ENCODE data around the gene RIPOR2. TPM values are rescaled to one million over a fixed set of nuclear protein-coding genes. Genes with fewer than 3 reads are reported as not detected.
A peak's percentile ranks its signal among the peaks of the same experiment; 100 is the strongest.

The RIPOR2 gene
- total and polyA plus RNA-seq, 10 of the 15 experiments (the other 5 are each of a cell fraction or from before 2014, with no cell fraction given), result 22.2 to 48.2 (median 34.7) TPM

DNA sequence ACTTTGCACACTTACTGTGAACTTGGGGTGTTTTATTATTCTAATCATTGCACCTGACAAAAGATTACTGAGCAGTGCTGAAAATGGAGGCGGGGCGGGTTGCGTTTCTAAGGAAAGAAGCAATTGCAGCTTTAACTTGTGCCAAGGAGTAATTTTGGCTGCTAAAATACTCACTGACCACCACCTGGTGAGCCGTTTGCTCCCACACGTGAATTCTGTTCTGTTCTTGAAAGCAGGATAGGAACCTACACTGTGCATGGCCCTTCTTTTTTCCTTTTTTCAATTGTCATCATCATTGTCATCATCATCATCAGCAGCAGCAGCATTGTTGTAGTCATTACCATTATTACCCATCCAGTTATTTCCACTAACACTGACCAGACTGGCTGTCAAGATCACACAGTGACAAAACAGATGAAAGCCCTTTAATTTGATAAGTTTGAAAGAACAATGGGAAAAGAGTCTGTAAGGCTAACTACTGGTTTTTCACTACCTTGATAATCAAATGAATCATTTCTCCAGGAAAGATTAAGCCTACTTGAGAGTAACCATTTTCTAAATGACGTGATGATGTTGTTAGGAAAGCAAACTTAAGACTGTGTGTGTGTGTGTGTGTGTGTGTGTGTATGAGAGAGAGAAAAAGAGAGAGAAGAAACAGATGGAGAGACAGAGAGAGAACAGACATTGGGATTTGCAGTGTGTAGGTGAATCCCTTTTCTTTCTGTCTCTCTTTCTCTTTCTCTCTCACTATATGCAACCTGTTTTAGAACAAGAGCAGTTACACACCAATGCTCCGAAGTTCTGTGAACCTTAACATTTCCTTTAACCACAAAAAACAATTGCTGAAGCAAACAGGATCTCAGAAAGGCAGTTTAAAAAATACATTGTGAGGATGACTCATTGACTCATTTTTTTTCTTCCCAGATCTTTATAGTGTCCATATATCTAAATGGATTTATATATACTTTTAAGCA is 3.8 kb downstream of the RIPOR2 start (continued):
- TF ChIP-seq, protein P1, sequence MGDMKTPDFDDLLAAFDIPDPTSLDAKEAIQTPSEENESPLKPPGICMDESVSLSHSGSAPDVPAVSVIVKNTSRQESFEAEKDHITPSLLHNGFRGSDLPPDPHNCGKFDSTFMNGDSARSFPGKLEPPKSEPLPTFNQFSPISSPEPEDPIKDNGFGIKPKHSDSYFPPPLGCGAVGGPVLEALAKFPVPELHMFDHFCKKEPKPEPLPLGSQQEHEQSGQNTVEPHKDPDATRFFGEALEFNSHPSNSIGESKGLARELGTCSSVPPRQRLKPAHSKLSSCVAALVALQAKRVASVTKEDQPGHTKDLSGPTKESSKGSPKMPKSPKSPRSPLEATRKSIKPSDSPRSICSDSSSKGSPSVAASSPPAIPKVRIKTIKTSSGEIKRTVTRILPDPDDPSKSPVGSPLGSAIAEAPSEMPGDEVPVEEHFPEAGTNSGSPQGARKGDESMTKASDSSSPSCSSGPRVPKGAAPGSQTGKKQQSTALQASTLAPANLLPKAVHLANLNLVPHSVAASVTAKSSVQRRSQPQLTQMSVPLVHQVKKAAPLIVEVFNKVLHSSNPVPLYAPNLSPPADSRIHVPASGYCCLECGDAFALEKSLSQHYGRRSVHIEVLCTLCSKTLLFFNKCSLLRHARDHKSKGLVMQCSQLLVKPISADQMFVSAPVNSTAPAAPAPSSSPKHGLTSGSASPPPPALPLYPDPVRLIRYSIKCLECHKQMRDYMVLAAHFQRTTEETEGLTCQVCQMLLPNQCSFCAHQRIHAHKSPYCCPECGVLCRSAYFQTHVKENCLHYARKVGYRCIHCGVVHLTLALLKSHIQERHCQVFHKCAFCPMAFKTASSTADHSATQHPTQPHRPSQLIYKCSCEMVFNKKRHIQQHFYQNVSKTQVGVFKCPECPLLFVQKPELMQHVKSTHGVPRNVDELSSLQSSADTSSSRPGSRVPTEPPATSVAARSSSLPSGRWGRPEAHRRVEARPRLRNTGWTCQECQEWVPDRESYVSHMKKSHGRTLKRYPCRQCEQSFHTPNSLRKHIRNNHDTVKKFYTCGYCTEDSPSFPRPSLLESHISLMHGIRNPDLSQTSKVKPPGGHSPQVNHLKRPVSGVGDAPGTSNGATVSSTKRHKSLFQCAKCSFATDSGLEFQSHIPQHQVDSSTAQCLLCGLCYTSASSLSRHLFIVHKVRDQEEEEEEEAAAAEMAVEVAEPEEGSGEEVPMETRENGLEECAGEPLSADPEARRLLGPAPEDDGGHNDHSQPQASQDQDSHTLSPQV (IDR thresholded peaks at IDR 0.05), result no peak
- TF ChIP-seq JUND (IDR thresholded peaks at IDR 0.05; ENCODE audit: low read depth, low read length) (no peak), BRCA1 (IDR thresholded peaks at IDR 0.05; ENCODE audit: low read depth, low read length) (no peak), IKZF1 (conservative IDR thresholded peaks at IDR 0.05) (peak; percentile 76), EGR1 (IDR thresholded peaks at IDR 0.05; ENCODE audit: borderline replicate concordance in 1 of 2, low read depth in 2 of 2, low read length in 2 of 2) (no peak), REST (IDR thresholded peaks at IDR 0.05; ENCODE audit: low read depth, low read length) (no peak), CHD2 (IDR thresholded peaks at IDR 0.05; ENCODE audit: borderline replicate concordance, low read depth, low read length) (no peak), SP1 (IDR thresholded peaks at IDR 0.05; ENCODE audit: low read depth, low read length) (peak; percentile 17), CBX3 (IDR thresholded peaks at IDR 0.05; ENCODE audit: borderline replicate concordance, low read depth) (no peak), STAT1 (conservative IDR thresholded peaks at IDR 0.05) (no peak), JUNB (IDR thresholded peaks at IDR 0.05) (peak; percentile 65)
- TF ChIP-seq, protein P2, sequence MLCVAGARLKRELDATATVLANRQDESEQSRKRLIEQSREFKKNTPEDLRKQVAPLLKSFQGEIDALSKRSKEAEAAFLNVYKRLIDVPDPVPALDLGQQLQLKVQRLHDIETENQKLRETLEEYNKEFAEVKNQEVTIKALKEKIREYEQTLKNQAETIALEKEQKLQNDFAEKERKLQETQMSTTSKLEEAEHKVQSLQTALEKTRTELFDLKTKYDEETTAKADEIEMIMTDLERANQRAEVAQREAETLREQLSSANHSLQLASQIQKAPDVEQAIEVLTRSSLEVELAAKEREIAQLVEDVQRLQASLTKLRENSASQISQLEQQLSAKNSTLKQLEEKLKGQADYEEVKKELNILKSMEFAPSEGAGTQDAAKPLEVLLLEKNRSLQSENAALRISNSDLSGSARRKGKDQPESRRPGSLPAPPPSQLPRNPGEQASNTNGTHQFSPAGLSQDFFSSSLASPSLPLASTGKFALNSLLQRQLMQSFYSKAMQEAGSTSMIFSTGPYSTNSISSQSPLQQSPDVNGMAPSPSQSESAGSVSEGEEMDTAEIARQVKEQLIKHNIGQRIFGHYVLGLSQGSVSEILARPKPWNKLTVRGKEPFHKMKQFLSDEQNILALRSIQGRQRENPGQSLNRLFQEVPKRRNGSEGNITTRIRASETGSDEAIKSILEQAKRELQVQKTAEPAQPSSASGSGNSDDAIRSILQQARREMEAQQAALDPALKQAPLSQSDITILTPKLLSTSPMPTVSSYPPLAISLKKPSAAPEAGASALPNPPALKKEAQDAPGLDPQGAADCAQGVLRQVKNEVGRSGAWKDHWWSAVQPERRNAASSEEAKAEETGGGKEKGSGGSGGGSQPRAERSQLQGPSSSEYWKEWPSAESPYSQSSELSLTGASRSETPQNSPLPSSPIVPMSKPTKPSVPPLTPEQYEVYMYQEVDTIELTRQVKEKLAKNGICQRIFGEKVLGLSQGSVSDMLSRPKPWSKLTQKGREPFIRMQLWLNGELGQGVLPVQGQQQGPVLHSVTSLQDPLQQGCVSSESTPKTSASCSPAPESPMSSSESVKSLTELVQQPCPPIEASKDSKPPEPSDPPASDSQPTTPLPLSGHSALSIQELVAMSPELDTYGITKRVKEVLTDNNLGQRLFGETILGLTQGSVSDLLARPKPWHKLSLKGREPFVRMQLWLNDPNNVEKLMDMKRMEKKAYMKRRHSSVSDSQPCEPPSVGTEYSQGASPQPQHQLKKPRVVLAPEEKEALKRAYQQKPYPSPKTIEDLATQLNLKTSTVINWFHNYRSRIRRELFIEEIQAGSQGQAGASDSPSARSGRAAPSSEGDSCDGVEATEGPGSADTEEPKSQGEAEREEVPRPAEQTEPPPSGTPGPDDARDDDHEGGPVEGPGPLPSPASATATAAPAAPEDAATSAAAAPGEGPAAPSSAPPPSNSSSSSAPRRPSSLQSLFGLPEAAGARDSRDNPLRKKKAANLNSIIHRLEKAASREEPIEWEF (IDR thresholded peaks at IDR 0.05; ENCODE audit: insufficient replicate concordance, low read depth, low read length), result peak; percentile 38
- TF ChIP-seq, protein P3, sequence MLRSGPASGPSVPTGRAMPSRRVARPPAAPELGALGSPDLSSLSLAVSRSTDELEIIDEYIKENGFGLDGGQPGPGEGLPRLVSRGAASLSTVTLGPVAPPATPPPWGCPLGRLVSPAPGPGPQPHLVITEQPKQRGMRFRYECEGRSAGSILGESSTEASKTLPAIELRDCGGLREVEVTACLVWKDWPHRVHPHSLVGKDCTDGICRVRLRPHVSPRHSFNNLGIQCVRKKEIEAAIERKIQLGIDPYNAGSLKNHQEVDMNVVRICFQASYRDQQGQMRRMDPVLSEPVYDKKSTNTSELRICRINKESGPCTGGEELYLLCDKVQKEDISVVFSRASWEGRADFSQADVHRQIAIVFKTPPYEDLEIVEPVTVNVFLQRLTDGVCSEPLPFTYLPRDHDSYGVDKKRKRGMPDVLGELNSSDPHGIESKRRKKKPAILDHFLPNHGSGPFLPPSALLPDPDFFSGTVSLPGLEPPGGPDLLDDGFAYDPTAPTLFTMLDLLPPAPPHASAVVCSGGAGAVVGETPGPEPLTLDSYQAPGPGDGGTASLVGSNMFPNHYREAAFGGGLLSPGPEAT (IDR thresholded peaks at IDR 0.05; ENCODE audit: low read depth), result peak; percentile 82
